ENCODE measurements around the gene HBEGF.

- TF ChIP-seq CTCF (IDR thresholded peaks at IDR 0.05; ENCODE audit: insufficient read depth, low read length): no peak
- TF ChIP-seq REST (IDR thresholded peaks at IDR 0.05; ENCODE audit: insufficient replicate concordance, low read depth): no peak
- no peak for TF ChIP-seq GABPA (IDR thresholded peaks at IDR 0.05; ENCODE audit: low read depth)
Measured at GRCh38 chr5:140341591-140341990, 4.8 kb downstream of the HBEGF start.

Data from HL-60 (cell line).